Stimulated activated CD8-positive, alpha-beta memory T cell treated with anti-CD3 and anti-CD28 coated beads, Interleukin-2, amount 100 ng/mL, for 1 hour (primary cell): ENCODE measurements around the gene SEMA4B.
"Not testable (repeated sequence)": the region's sequence is repeated elsewhere in the genome, so short reads cannot be mapped to it uniquely, and the experiment has no call there.

Experiments
- DNase-seq, 2 donors: peaks; one replicate each; pipeline ENCODE4 v3.0.0-alpha.2; 2020; ENCODE audit warnings: low read depth in 2 of 2

Gene SEMA4B

GRCh38 chr15:90181776-90182175, 19.4 kb upstream of the SEMA4B start:
- DNase-seq: no peak

GRCh38 chr15:90184119-90184785, 16.9 kb upstream of the SEMA4B start:
- DNase-seq: no peak

- DNase-seq: peak; percentile 30 to 34
These were observed 16.1 kb upstream of the SEMA4B start for GRCh38 chr15:90184786-90185704.

GRCh38 chr15:90187257-90187868, 13.8 kb upstream of the SEMA4B start:
- no peak for DNase-seq

GRCh38 chr15:90188065-90188464, 13.1 kb upstream of the SEMA4B start:
- DNase-seq: not testable (repeated sequence)

GRCh38 chr15:90188914-90189748, 12.0 kb upstream of the SEMA4B start:
- DNase-seq: no peak

- DNase-seq: no peak
These were observed 11.2 kb upstream of the SEMA4B start for GRCh38 chr15:90189781-90190467.

GRCh38 chr15:90190606-90191343, 10.4 kb upstream of the SEMA4B start:
- no peak for DNase-seq

GRCh38 chr15:90191344-90191687, 9.8 kb upstream of the SEMA4B start:
- DNase-seq: no peak

- DNase-seq: no peak
These were observed 9.2 kb upstream of the SEMA4B start for GRCh38 chr15:90191794-90192509.

- no peak for DNase-seq
These were observed 8.0 kb upstream of the SEMA4B start for GRCh38 chr15:90192961-90193786.

- DNase-seq: no peak
These were observed 6.5 kb upstream of the SEMA4B start for GRCh38 chr15:90194655-90195054.

GRCh38 chr15:90200534-90201129, 498 bp upstream of the SEMA4B start:
- DNase-seq: no peak

GRCh38 chr15:90201944-90202375, 830 bp downstream of the SEMA4B start:
- no peak for DNase-seq

GRCh38 chr15:90202929-90203328, 1.8 kb downstream of the SEMA4B start:
- no peak for DNase-seq

GRCh38 chr15:90203473-90203872, 2.3 kb downstream of the SEMA4B start:
- DNase-seq: no peak

- no peak for DNase-seq
These were observed 2.8 kb downstream of the SEMA4B start for GRCh38 chr15:90203922-90204321.

- DNase-seq: no peak
These were observed 4.1 kb downstream of the SEMA4B start for GRCh38 chr15:90205050-90205848.
